T follicular helper cell (primary cell): ENCODE measurements around the gene FMOD.
A peak's percentile ranks its signal among the peaks of the same experiment; 100 is the strongest.
"Not testable (repeated sequence)": the region's sequence is repeated elsewhere in the genome, so short reads cannot be mapped to it uniquely, and the experiment has no call there.

Experiments
- DNase-seq: peaks from one replicate; pipeline ENCODE4 v3.0.0-alpha.2; 2020; ENCODE audit warnings: low read depth

FMOD gene

GRCh38 chr1:203306089-203306964 is 44.6 kb downstream of the FMOD start:
- DNase-seq, result no peak

DNA sequence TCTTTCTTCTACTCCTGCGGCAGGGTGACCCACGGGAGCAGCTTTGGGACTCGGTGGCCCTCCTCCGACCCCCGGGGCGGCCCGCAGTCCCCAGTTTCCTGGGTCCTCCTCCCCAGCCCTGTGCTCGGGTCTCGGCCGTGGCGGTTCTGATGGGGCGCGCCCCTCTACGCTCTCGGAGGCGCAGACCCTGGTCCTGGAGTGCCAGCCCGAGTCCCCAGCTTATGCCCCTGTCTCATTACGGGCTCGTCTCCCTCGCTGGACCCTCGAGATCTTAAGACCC is 45.2 kb downstream of the FMOD start:
- no peak for DNase-seq

- DNase-seq, result peak; percentile 90
These were observed 45.8 kb downstream of the FMOD start, which contains the start of gene BTG2 for GRCh38 chr1:203304919-203305808. TSS of gene BTG2 (plus strand) at chr1:203305519. CDS start at chr1:203305607, 88 bp downstream.

DNA sequence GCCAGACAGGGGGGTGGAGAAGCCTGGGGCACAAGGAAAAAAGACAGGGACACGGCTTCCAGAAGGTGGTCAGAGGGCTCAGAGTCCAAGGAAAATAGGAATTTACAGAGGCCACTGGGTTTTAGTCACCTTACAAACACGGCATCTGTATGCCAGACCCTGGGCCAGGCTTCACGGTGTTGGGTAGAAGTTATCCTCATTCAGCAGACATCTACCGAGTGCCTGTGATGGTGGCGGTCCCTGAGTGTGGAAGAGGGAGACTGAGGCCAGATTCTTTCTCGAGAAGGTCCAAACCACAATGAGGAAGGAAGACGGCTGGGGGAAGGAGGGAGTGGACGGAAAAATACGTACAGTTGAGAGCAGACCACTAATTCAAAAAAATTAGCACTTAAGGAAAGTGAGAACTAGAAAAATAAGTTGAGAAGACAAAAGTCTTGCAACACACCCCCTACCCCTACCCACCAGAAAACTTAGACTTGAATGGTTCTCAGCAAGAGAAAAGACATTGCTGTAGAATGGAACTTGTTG is 46.5 kb downstream of the FMOD start:
- no peak for DNase-seq

DNA sequence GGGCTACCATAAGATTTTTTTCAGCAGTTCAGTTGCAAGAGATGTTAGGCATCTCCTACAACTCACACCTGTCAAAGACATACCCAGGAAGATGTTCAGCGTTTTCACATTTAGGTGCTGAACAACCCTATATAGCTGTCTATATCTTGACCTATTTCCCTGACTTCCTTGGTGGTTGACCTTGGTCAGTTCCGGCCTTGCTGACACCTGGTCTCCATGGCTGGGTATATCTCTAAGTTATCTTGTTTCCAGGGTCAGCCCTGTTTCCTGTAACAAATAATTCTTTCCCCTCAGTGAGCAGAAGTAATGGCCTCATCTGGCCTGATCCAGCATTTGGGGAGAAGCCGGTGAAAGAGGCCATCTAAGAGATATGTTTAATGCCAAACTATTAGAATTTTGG is 48.0 kb downstream of the FMOD start:
- no peak for DNase-seq

GRCh38 chr1:203302456-203302855 is 48.5 kb downstream of the FMOD start:
- no peak for DNase-seq

DNA sequence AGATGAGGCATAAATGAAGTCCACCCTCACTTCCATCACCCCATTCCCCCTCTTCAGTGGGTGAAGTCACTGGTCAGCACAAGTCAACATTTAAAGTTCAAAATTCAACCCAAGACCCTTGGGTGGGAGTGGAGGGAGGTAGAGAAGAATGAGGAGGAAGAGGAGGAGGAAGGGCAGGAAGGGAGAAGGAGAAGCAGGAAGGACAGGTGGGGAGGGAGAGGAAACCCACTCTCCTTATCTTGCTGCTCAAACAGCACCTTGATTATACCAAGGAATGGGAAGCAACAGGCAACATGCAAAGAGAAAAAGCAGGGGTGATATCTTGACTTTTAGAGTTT is 49.6 kb downstream of the FMOD start:
- no peak for DNase-seq

GRCh38 chr1:203300441-203301330 is 50.2 kb downstream of the FMOD start:
- DNase-seq, result no peak

- not testable (repeated sequence) for DNase-seq
These were observed 51.0 kb downstream of the FMOD start for GRCh38 chr1:203299719-203300429.

DNA sequence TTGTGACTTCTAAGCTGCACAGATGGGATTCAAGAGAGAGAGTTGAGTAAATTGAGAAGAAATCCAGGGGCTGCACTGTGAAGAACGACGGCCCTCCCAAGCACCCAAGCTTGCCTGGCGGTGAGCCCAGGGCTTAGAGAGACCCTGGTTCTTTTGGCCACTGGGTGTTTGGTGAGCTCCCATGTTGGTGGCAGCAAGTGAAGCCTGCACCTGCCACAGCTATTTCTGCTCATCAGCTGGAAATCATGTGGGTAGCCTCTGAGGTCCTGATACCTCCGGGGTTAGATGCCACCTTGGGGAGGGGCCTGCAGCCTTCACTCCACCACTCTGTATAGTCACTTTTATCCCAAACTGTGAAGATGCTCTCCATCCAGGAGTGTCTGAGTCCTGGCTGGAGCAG is 51.8 kb downstream of the FMOD start:
- DNase-seq, result no peak

DNA sequence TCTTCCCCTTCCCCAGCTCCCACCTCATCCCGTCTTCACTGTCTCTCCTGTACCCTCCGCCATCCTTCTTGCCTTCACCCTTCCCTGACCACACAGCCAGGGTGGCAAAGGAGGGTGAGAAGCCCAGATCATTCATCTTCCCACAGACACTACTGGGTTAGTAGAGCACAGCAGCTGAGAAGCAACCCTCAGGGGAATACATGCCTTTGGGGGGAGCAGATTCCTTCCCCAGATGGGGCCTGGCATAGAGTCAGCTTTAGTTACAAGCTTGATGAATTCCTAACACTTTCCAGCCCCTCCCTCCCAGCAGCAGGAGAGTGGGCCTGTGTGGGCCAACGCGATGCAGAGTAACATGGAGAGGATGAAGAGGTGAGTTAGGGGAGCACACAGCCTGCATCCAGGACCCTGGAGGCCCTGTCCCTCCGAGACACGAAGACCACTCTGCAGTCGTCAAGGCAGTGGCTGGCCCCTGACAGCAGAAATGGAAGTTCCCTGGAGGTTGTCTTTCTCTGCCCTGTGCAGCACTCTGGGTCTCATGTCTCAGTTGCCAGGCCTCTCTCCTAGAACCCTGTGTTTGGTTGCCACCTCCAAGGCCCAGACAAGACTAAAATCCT is 54.4 kb downstream of the FMOD start:
- no peak for DNase-seq

- DNase-seq, result no peak
These were observed 55.1 kb downstream of the FMOD start for GRCh38 chr1:203295796-203296195.

DNA sequence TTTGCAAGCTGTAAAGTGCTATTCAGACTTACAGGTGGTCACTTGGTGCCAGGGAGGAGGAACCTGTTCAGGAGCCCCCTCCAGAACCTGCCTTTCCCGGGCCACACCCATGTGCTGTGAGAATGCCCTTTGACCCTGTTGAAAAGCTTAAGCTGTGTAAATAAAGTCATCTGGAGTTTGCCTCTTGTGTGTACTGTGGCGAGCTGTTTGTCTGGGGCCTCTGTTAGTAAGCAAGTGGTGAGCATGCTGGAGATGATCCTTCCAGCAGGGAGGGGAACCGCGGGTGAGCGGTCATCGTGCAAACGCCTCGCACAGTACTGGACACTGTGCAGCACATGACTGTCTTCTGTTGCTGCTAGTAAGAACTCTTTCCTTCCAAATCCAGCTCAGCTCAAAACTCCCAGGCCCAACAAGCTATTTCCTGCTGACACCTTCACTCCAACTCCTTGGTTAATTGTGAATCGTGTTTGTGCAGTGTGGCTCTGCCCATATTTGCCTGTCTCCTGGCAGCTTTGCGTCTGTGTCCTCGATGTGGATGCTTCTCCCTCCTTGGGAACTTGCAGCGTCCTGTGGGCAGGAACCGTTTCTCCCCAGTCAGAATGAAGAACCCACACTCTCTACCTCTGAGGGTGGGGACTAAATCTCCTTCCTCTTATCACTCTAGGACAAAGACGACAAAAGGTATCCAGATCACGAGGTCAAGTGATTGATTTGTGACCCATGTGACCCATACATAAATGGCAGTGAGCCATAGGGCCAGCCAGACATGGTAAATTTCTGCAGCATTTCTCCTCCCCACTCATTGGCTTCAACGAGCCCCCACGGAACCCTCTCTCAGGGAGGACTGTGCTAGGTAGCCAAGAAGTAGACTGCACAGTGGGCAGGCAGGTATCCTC is 59.5 kb downstream of the FMOD start:
- DNase-seq, result no peak
